HG02973 (cell line): Measurements from ENCODE around the gene ZC2HC1B.
"Not testable (repeated sequence)": the region's sequence is repeated elsewhere in the genome, so short reads cannot be mapped to it uniquely, and the experiment has no call there.

Source experiments
- ATAC-seq: cut with Tn5 transposase; IDR thresholded peaks from one replicate; pipeline ENCODE4 v1.9.1; 2021; ENCODE audit warnings: moderate library complexity; ENCODE audit not compliant: unreplicated experiment

ZC2HC1B gene

GRCh38 chr6:143864234-143864633 is at the start of gene ZC2HC1B:
TSS of gene ZC2HC1B (plus strand) at chr6:143864474. CDS start at chr6:143864540, 66 bp downstream.
- ATAC-seq: no peak

GRCh38 chr6:143817621-143818020 is 46.7 kb upstream of the ZC2HC1B start:
- no peak for ATAC-seq

- ATAC-seq: no peak
Observed at GRCh38 chr6:143821359-143821758, 42.9 kb upstream of the ZC2HC1B start.

- ATAC-seq: no peak
Observed at GRCh38 chr6:143822584-143823024, 41.7 kb upstream of the ZC2HC1B start.

GRCh38 chr6:143823548-143823947 is 40.7 kb upstream of the ZC2HC1B start:
- no peak for ATAC-seq

- no peak for ATAC-seq
Observed at GRCh38 chr6:143828572-143828971, 35.7 kb upstream of the ZC2HC1B start.

- ATAC-seq: no peak
Observed at GRCh38 chr6:143836150-143836549, 28.1 kb upstream of the ZC2HC1B start.

- no peak for ATAC-seq
Observed at GRCh38 chr6:143838395-143838794, 25.9 kb upstream of the ZC2HC1B start.

- no peak for ATAC-seq
Observed at GRCh38 chr6:143839196-143839595, 25.1 kb upstream of the ZC2HC1B start.

GRCh38 chr6:143840595-143841265 is 23.5 kb upstream of the ZC2HC1B start:
- no peak for ATAC-seq

GRCh38 chr6:143842461-143842901 is 21.8 kb upstream of the ZC2HC1B start:
- ATAC-seq: peak; percentile 29

- ATAC-seq: peak; percentile 99
Observed at GRCh38 chr6:143842902-143843676, 21.2 kb upstream of the ZC2HC1B start, which contains the start of gene LTV1. TSS of gene LTV1 (plus strand) at chr6:143843338. CDS start at chr6:143843478, 140 bp downstream.

- peak; percentile 14 for ATAC-seq
Observed at GRCh38 chr6:143843677-143843999, 20.6 kb upstream of the ZC2HC1B start.

GRCh38 chr6:143844006-143844405 is 20.3 kb upstream of the ZC2HC1B start:
- ATAC-seq: no peak

- ATAC-seq: no peak
Observed at GRCh38 chr6:143845033-143845432, 19.2 kb upstream of the ZC2HC1B start.

- not testable (repeated sequence) for ATAC-seq
Observed at GRCh38 chr6:143851706-143852105, 12.6 kb upstream of the ZC2HC1B start.

- ATAC-seq: not testable (repeated sequence)
Observed at GRCh38 chr6:143855057-143855456, 9.2 kb upstream of the ZC2HC1B start.

GRCh38 chr6:143856762-143857161 is 7.5 kb upstream of the ZC2HC1B start:
- not testable (repeated sequence) for ATAC-seq

GRCh38 chr6:143857651-143858050 is 6.6 kb upstream of the ZC2HC1B start:
- no peak for ATAC-seq

- no peak for ATAC-seq
Observed at GRCh38 chr6:143859891-143860660, 4.2 kb upstream of the ZC2HC1B start.

- no peak for ATAC-seq
Observed at GRCh38 chr6:143863771-143864170, 503 bp upstream of the ZC2HC1B start.
